GM20000 (cell line): ENCODE measurements around the gene AQP1.

Source experiments
- DNase-seq: peaks from one replicate; pipeline ENCODE4 v3.0.0; 2012; ENCODE audit warnings: low spot score
- TF ChIP-seq, protein P1 (sequence below): IDR thresholded peaks from 2 replicates; pipeline ENCODE4 v1.5.1; 2012; ENCODE audit warnings: mild to moderate bottlenecking, control low read depth; ENCODE audit errors: extremely low read depth, missing control alignments

Gene AQP1

DNA sequence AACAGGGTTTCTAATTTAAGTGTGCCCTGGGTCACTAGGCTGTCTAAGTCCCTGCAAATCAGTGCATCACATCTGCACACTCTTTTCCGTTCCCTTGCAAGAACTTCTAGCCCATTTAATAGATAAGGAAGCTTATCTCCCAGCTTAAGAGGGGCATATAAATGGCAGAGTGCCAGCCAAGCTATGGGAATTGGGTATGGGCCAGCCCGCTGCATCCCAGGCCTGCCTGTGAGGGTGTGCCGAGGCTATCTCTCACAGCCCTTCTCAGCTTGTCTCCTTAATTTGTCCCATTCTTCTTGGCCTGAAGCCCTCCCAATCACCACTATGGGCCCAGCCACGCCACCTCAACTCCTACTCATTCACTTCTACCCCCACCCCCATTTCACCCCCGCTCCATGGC lies 14.7 kb downstream of the AQP1 start:
- no peak for DNase-seq
- TF ChIP-seq, protein P1, sequence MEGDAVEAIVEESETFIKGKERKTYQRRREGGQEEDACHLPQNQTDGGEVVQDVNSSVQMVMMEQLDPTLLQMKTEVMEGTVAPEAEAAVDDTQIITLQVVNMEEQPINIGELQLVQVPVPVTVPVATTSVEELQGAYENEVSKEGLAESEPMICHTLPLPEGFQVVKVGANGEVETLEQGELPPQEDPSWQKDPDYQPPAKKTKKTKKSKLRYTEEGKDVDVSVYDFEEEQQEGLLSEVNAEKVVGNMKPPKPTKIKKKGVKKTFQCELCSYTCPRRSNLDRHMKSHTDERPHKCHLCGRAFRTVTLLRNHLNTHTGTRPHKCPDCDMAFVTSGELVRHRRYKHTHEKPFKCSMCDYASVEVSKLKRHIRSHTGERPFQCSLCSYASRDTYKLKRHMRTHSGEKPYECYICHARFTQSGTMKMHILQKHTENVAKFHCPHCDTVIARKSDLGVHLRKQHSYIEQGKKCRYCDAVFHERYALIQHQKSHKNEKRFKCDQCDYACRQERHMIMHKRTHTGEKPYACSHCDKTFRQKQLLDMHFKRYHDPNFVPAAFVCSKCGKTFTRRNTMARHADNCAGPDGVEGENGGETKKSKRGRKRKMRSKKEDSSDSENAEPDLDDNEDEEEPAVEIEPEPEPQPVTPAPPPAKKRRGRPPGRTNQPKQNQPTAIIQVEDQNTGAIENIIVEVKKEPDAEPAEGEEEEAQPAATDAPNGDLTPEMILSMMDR = no peak

DNA sequence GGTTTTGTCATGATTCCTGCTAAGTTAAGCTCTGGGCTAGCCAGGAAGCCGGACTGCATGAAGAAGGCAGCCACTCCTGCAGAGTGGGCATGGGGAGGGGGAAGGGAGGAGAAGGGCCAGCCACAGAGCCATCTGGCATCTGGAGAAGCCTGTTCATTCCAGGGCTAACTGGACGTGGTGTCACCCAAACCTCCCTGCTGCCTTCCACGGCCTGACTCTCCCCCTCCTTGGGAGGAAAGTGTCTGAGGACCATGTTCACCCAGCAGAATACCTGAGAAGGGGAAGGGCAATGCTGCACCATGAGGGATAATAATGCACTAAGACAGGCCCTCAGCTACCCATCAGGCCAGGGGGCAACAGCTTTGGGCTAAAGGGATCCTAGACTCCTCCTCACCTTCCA lies 15.4 kb downstream of the AQP1 start:
- TF ChIP-seq, protein P1 = no peak
- no peak for DNase-seq

DNA sequence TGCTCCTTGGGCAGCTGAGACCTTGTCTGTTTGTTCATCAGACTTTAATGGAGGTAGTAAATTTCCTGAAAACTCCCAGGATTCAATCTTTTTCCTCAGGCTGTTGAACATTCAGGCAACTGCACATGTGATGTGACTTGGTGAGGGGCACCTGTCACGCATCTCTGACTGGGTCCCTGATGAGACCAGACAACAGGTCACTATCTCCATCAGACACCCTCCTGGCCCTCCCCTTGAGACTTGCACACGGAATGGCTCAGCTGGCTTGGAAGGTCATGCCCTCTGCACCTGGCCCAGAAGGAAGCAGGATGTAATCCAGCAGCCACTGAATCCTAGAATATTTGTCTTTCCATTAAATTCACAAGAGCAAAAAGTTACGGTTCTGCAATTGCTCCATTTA lies 15.9 kb downstream of the AQP1 start:
- TF ChIP-seq, protein P1 = no peak
- no peak for DNase-seq

- DNase-seq = no peak
- TF ChIP-seq, protein P1 = no peak
Observed at GRCh38 chr7:30928254-30928872, 16.7 kb downstream of the AQP1 start.

DNA sequence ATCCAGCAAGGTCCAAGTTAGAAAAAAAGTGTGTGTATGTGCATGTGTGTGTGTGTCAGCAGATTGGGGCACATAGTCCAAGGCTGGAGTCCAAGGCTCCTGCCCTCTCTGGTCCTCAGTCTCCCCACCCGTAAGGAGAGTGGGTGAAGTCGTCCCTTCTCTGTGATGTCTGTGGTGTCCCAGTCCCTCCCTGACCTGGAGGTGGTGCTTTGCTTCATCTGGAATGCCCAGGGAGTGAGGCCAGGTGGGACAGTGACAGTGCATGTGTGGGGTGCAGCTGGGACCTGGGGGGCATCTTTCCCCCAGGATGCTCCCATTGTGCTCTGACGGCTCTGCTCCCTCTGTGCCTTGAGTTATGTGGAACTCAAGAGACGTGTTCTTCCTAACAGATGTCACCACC lies 18.0 kb downstream of the AQP1 start:
- DNase-seq = no peak
- TF ChIP-seq, protein P1 = no peak

DNA sequence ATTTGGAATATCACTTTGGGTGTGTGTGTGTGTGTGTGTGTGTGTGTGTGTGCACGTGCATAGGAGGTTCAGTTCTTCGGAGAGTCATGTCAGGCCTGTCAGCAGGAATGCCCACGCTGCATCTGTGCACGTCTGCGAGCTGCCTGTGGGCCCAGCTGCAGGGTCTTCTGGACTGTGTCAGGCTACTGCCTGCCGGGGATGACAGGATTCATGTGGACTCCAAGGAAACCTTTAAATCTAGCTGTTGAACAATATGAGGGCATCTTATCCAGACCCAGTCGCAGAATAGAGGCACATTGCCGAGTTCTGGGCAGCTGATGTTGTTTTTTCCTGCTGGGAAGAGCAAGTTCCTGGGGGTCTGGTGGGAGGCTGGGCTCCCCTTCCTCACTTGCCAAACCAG lies 19.0 kb downstream of the AQP1 start:
- TF ChIP-seq, protein P1 = no peak
- no peak for DNase-seq

- peak; percentile 2 for DNase-seq
- TF ChIP-seq, protein P1 = no peak
Observed at GRCh38 chr7:30931161-30931928, 19.7 kb downstream of the AQP1 start.
